HL-60/S4 (cell line): ENCODE data around the gene WDR90.

Experiments used
- in situ Hi-C: fragments of 300-500 bp; cut with MboI; formaldehyde crosslinking; loops from 2 replicates; pipeline ENCODE4 v1.14.3; 2022; ENCODE audit warnings: low sequenced_read_pairs

WDR90 gene

GRCh38 chr16:648781-649589, at the start of gene WDR90:
Gene WDR90, plus strand, starts transcription at chr16:649365. Its CDS starts 52 bp downstream, at chr16:649417.
- in situ Hi-C loops = no loop called here

- in situ Hi-C loops = no loop called here
Observed at GRCh38 chr16:600781-601180, 48.4 kb upstream of the WDR90 start.

- in situ Hi-C loops = no loop called here
Observed at GRCh38 chr16:603933-604332, 45.2 kb upstream of the WDR90 start.

GRCh38 chr16:606656-607307, 42.4 kb upstream of the WDR90 start:
- in situ Hi-C loops = no loop called here

GRCh38 chr16:608019-608418, 41.1 kb upstream of the WDR90 start:
- in situ Hi-C loops = no loop called here

- in situ Hi-C loops = no loop called here
Observed at GRCh38 chr16:609316-609715, 39.8 kb upstream of the WDR90 start.

GRCh38 chr16:609984-610383, 39.2 kb upstream of the WDR90 start:
- in situ Hi-C loops = no loop called here

GRCh38 chr16:610513-611381, 38.4 kb upstream of the WDR90 start:
- in situ Hi-C loops = no loop called here

- in situ Hi-C loops = no loop called here
Observed at GRCh38 chr16:615122-615521, 34.0 kb upstream of the WDR90 start.

GRCh38 chr16:616733-617586, 32.2 kb upstream of the WDR90 start:
- in situ Hi-C loops = no loop called here

- in situ Hi-C loops = no loop called here
Observed at GRCh38 chr16:617855-618254, 31.3 kb upstream of the WDR90 start.

GRCh38 chr16:619476-620100, 29.6 kb upstream of the WDR90 start:
- in situ Hi-C loops = no loop called here

GRCh38 chr16:620700-621525, 28.3 kb upstream of the WDR90 start:
- in situ Hi-C loops = no loop called here

- in situ Hi-C loops = no loop called here
Observed at GRCh38 chr16:621526-622105, 27.5 kb upstream of the WDR90 start.

GRCh38 chr16:622920-623280, 26.3 kb upstream of the WDR90 start:
- in situ Hi-C loops = no loop called here

- in situ Hi-C loops = no loop called here
Observed at GRCh38 chr16:624526-625070, 24.6 kb upstream of the WDR90 start.

- in situ Hi-C loops = no loop called here
Observed at GRCh38 chr16:625117-625976, 23.8 kb upstream of the WDR90 start.
